IMR-90 (cell line): Measurements from ENCODE around the gene SOBP. TPM values are rescaled to one million over a fixed set of nuclear protein-coding genes. Genes with fewer than 3 reads are reported as not detected.

Source experiments
- ATAC-seq: fragments of 200-7000 bp; cut with Tn5 transposase; 2 replicates; pipeline ENCODE4 v1.9.1; 2020; ENCODE audit warnings: low read depth, mild to moderate bottlenecking, moderate library complexity
- BruUV-seq: library from RNA; stranded (reverse); fragments of 400-500 nt; replicated peaks from 2 replicates; lab custom pipeline; 2021; lab: Mats Ljungman, UMichigan
- CTCF ChIA-PET: fragments of 300-600 bp; formaldehyde crosslinking; extraction: SDS; loops from one replicate; lab custom pipeline; 2021; ENCODE audit warnings: antibody characterized with exemption; lab: Yijun Ruan, JAX
- POLR2A ChIA-PET: fragments of 300-600 bp; sonication (Branson Sonifier 250); formaldehyde crosslinking; loops from one replicate; lab custom pipeline; 2022; ENCODE audit warnings: antibody characterized with exemption; ENCODE audit not compliant: unreplicated experiment; lab: Charles Lee
- DNase-seq: peaks from one replicate; pipeline ENCODE4 v3.0.0; 2013
- H2AFZ ChIP-seq: replicated peaks from 2 replicates; pipeline ENCODE3; 2013; ENCODE audit warnings: low read length, mild to moderate bottlenecking; ENCODE audit not compliant: poor library complexity
- H2AK5ac ChIP-seq: 2 replicates; pipeline ENCODE4 v1.6.1; 2013; ENCODE audit warnings: low read depth, low read length, inconsistent platforms
- H2AK9ac ChIP-seq: replicated peaks from 2 replicates; pipeline ENCODE3; 2013; ENCODE audit warnings: mild to moderate bottlenecking, low read depth, low read length, moderate library complexity; ENCODE audit not compliant: poor library complexity
- H2BK120ac ChIP-seq: 2 replicates; pipeline ENCODE4 v1.6.1; 2013; ENCODE audit warnings: low read depth, low read length, inconsistent platforms
- H2BK15ac ChIP-seq: 3 replicates; pipeline ENCODE4 v1.6.1; 2013; ENCODE audit warnings: low read depth, low read length, inconsistent platforms
- H2BK20ac ChIP-seq: 2 replicates; pipeline ENCODE4 v1.6.1; 2013; ENCODE audit warnings: low read depth, mild to moderate bottlenecking, inconsistent platforms, low read length, moderate library complexity
- H2BK5ac ChIP-seq: 2 replicates; pipeline ENCODE4 v1.6.1; 2013; ENCODE audit warnings: mild to moderate bottlenecking, low read depth, low read length, inconsistent platforms; ENCODE audit not compliant: poor library complexity, severe bottlenecking
- H3K14ac ChIP-seq: replicated peaks from 2 replicates; pipeline ENCODE4 v1.6.1; 2013; ENCODE audit warnings: low read depth, low read length, inconsistent platforms
- H3K18ac ChIP-seq: 2 replicates; pipeline ENCODE4 v1.6.1; 2013; ENCODE audit warnings: low read depth, low read length, control low read depth
- H3K23ac ChIP-seq: 2 replicates; pipeline ENCODE4 v1.6.1; 2013; ENCODE audit warnings: low read depth, low read length, inconsistent platforms
- H3K27ac ChIP-seq: 2 replicates; pipeline ENCODE4 v1.5.1; 2013; ENCODE audit warnings: mild to moderate bottlenecking, control low read depth, low read length; ENCODE audit not compliant: insufficient read depth
- H3K27me3 ChIP-seq: 2 replicates; pipeline ENCODE4 v1.6.1; 2013; ENCODE audit warnings: low read length; ENCODE audit not compliant: control insufficient read depth, insufficient read depth
- H3K36me3 ChIP-seq: 2 replicates; pipeline ENCODE4 v1.6.1; 2013; ENCODE audit warnings: low read length, mixed read lengths; ENCODE audit not compliant: control insufficient read depth, insufficient read depth
- H3K4ac ChIP-seq: 2 replicates; pipeline ENCODE4 v1.6.1; 2013; ENCODE audit warnings: low read depth, low read length, inconsistent platforms
- H3K4me1 ChIP-seq: 2 replicates; pipeline ENCODE4 v1.6.1; 2013; ENCODE audit warnings: low read length, mixed read lengths; ENCODE audit not compliant: control insufficient read depth, insufficient read depth
- H3K4me2 ChIP-seq: 2 replicates; pipeline ENCODE4 v1.6.1; 2013; ENCODE audit warnings: low read depth, mild to moderate bottlenecking, control low read depth, low read length, moderate library complexity
- H3K4me3 ChIP-seq: 2 replicates; pipeline ENCODE4 v1.5.1; 2013; ENCODE audit warnings: low read depth, mild to moderate bottlenecking, control low read depth, low read length, moderate library complexity; ENCODE audit not compliant: insufficient read depth
- H3K56ac ChIP-seq: 2 replicates; pipeline ENCODE4 v1.6.1; 2013; ENCODE audit warnings: low read length, inconsistent platforms; ENCODE audit not compliant: insufficient read depth; ENCODE audit errors: extremely low read depth
- H3K79me1 ChIP-seq, 2 experiments: 2 replicates each; pipeline ENCODE4 v1.6.1; 2013; ENCODE audit warnings: low read length in 2 of 2, inconsistent platforms in 1 of 2, low read depth in 1 of 2
- H3K9ac ChIP-seq: 2 replicates; pipeline ENCODE4 v1.6.1; 2013; ENCODE audit warnings: low read depth, low read length, control low read depth
- H3K9me1 ChIP-seq: 2 replicates; pipeline ENCODE4 v1.6.1; 2013; ENCODE audit warnings: low read length, inconsistent platforms; ENCODE audit not compliant: insufficient read depth
- H3K9me3 ChIP-seq: 2 replicates; pipeline ENCODE4 v1.6.1; 2013; ENCODE audit warnings: low read length; ENCODE audit not compliant: control insufficient read depth, insufficient read depth
- H4K20me1 ChIP-seq: 2 replicates; pipeline ENCODE4 v1.6.1; 2013; ENCODE audit warnings: low read length, inconsistent platforms; ENCODE audit not compliant: insufficient read depth
- H4K5ac ChIP-seq: 2 replicates; pipeline ENCODE4 v1.6.1; 2013; ENCODE audit warnings: mild to moderate bottlenecking, low read depth, low read length, control low read depth
- H4K8ac ChIP-seq, 2 experiments: 2 replicates each; pipeline ENCODE4 v1.6.1; 2013; ENCODE audit warnings: low read depth in 2 of 2, low read length in 2 of 2, control low read depth in 1 of 2, inconsistent platforms in 1 of 2
- H4K91ac ChIP-seq: 2 replicates; pipeline ENCODE4 v1.6.1; 2013; ENCODE audit warnings: low read depth, low read length, inconsistent platforms; ENCODE audit not compliant: insufficient read depth
- FOS ChIP-seq: fragments of 150-350 bp; IDR thresholded peaks from 2 replicates; pipeline ENCODE4 v1.6.1; 2016; ENCODE audit warnings: low read depth, low read length
- MAFK ChIP-seq: IDR thresholded peaks from 2 replicates; pipeline ENCODE4 v1.6.1; 2012; ENCODE audit warnings: low read depth, low read length, improper control_type of control experiment
- MXI1 ChIP-seq: IDR thresholded peaks from 2 replicates; pipeline ENCODE4 v1.6.1; 2012; ENCODE audit warnings: low read depth, mild to moderate bottlenecking, low read length, moderate library complexity, borderline replicate concordance
- POLR2A ChIP-seq: IDR thresholded peaks from 2 replicates; pipeline ENCODE4 v1.6.1; 2012; ENCODE audit warnings: mild to moderate bottlenecking, low read depth, low read length
- RAD21 ChIP-seq: IDR thresholded peaks from 2 replicates; pipeline ENCODE4 v1.6.1; 2012; ENCODE audit warnings: low read length, improper control_type of control experiment
- WGBS, 2 experiments: methylation state at CpG; one replicate each; pipeline versions ENCODE4 v1.1.5 to v1.1.7; 2013; ENCODE audit warnings: missing lambda C conversion rate in 2 of 2; ENCODE audit not compliant: insufficient read length in 1 of 2; ENCODE audit errors: extremely low coverage in 2 of 2; 5-methylcytosine and 5-hydroxymethylcytosine counted together
- dilution Hi-C: fragments of 300-500 bp; cut with HindIII; formaldehyde crosslinking; loops from one replicate; pipeline ENCODE4 v1.14.3; 2018; ENCODE audit warnings: low sequenced_read_pairs; ENCODE audit not compliant: unreplicated experiment
- in situ Hi-C: fragments of 300-500 bp; cut with MboI; formaldehyde crosslinking; loops from 3 replicates; pipeline ENCODE4 v1.14.3; 2019; ENCODE audit warnings: low sequenced_read_pairs, inconsistent platforms, mixed read lengths
- intact Hi-C: fragments of 100-400 bp; cut with micrococcal nuclease; formaldehyde crosslinking; loops from 2 replicates; pipeline ENCODE4 v1.10.0; 2022
- polyA plus RNA-seq, 3 experiments: library from polyadenylated mRNA; depleted of rRNA; stranded (reverse); fragments of >200 nt; gene quantifications; 2 replicates each; pipeline ENCODE4 v1.2.3, GENCODE V29; 2012; ENCODE audit warnings: low replicate concordance in 1 of 3
- total RNA-seq: library from RNA; depleted of rRNA; stranded (reverse); fragments of >200 nt; gene quantifications from 2 replicates; pipeline ENCODE4 v1.2.3, GENCODE V29; 2012
- TF ChIP-seq, protein P1 (sequence below): fragments of 150-350 bp; IDR thresholded peaks from 2 replicates; pipeline ENCODE4 v1.6.1; 2017; ENCODE audit warnings: mild to moderate bottlenecking, antibody characterized with exemption, low read length, low read depth

Gene SOBP
- total and polyA plus RNA-seq, 2 of the 4 experiments (the other 2 are of a cell fraction), result 0.60 to 0.72 TPM

DNA sequence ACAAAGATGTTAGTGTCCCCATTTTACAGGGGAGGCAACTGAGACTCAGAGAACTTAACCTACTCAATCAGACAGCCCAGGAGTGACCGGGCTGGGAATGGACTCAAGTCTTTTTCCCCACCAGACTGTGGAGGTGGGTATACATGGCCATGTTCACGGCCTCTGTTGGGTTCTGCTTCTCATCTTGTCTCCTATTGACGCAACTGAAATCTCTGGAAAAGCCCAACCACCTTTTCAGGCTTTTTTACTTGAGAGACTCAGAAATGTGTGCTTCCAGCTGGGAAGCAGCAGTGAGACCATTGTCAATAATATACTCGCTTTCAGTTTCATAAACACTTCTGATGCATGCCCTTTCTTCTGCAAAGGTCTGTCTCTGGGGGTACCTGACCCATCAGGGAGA is 70.7 kb downstream of the SOBP start:
- Histone ChIP-seq H4K91ac (no peak overlapping the region), H3K4me2 (no peak overlapping the region), H3K56ac (no peak overlapping the region), H3K23ac (no peak overlapping the region), H2BK15ac (no peak overlapping the region), H3K9me1 (no peaks in the 10 kb centered on the region), H3K27ac (no peak overlapping the region), H4K20me1 (no peaks in the 10 kb centered on the region), H4K8ac (no peak overlapping the region), H2BK20ac (no peak overlapping the region), H3K18ac (no peak overlapping the region), H2AK5ac (no peak overlapping the region), H2AK9ac (no peak overlapping the region), H3K79me1 (no peaks in the 10 kb centered on the region), H3K4ac (no peak overlapping the region), H3K36me3 (no peaks in the 10 kb centered on the region), H4K5ac (no peak overlapping the region), H3K14ac (no peak overlapping the region), H3K4me1 (no peaks in the 10 kb centered on the region), H3K4me3 (no peak overlapping the region), H3K9ac (no peak overlapping the region), H2BK120ac (no peak overlapping the region), H2BK5ac (no peak overlapping the region), H3K27me3 (no peaks in the 10 kb centered on the region), H2AFZ (no peak overlapping the region), H3K9me3 (no peaks in the 10 kb centered on the region)
- POLR2A ChIA-PET, result no interaction called here
- ATAC-seq (no peak), DNase-seq (peak; percentile 6)
- BruUV-seq, result no TSS peak
- CTCF ChIA-PET, result interaction anchor here (1.1 kb wide), 1 partner anchor 11 kb away, joined by 4 read pairs; no protein-coding TSS in a partner anchor
- 100% methylated on average over 1 of the region's 4 CpGs; no CpG with 5 or more reads in 1 of the 2 experiments for WGBS, 2 experiments
- TF ChIP-seq RAD21 (no peak), MXI1 (no peak), MAFK (no peak), POLR2A (no peak), FOS (no peak)
- TF ChIP-seq, protein P1, sequence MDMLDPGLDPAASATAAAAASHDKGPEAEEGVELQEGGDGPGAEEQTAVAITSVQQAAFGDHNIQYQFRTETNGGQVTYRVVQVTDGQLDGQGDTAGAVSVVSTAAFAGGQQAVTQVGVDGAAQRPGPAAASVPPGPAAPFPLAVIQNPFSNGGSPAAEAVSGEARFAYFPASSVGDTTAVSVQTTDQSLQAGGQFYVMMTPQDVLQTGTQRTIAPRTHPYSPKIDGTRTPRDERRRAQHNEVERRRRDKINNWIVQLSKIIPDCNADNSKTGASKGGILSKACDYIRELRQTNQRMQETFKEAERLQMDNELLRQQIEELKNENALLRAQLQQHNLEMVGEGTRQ, result no peak
- in situ Hi-C loops, result no loop called here
- intact Hi-C loops, result no loop called here
- dilution Hi-C loops, result no loop called here
